ENCODE results near the gene GABARAPL2. TPM values are rescaled to one million over a fixed set of nuclear protein-coding genes. Genes with fewer than 3 reads are reported as not detected.
"Not testable (repeated sequence)": the region's sequence is repeated elsewhere in the genome, so short reads cannot be mapped to it uniquely, and the experiment has no call there.

The GABARAPL2 gene
- total RNA-seq, 1 experiment from 2014 or later = 52.7 TPM

DNA sequence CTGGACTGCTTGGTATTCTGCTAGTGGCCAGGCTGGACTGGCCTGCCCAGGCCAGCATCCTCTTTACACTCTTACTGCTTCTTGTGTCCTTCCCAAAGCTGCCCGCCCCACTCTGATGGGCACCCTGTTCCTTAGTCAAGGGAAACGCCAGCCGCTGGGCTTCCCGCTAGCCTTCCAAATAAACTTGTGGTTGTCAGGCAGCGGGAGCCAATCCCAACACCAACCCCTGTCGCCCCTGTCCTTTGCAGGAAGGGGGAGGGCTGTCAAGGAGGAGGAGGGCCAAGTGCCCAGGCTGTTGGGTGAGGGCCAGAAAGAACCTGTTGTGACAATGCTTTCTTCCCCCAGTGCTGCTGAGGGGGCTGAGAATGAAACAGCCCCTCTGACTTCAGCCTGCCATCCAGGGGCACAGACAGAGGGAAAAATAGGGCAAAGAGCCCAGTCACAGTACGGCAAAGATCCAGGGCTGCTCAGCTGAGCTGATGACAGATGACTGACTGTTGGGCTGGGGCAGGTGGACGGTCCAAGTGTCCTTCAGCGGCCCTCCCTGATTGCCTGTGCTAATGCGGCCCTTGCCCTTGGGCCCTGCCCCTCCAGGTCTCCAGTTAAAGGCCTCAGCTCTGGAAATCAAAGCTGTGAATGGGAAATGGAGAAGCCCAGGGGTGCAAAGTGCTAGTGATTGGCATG, 27.2 kb upstream of the GABARAPL2 start:
- not testable (repeated sequence) for H3K27me3 ChIP-seq (replicated peaks); H3K4me1 ChIP-seq (replicated peaks); H3K9me3 ChIP-seq (replicated peaks); H3K27ac ChIP-seq; H3K36me3 ChIP-seq; DNase-seq (ENCODE audit: low read depth in 1 of 2, low spot score in 2 of 2); H3K4me3 ChIP-seq

DNA sequence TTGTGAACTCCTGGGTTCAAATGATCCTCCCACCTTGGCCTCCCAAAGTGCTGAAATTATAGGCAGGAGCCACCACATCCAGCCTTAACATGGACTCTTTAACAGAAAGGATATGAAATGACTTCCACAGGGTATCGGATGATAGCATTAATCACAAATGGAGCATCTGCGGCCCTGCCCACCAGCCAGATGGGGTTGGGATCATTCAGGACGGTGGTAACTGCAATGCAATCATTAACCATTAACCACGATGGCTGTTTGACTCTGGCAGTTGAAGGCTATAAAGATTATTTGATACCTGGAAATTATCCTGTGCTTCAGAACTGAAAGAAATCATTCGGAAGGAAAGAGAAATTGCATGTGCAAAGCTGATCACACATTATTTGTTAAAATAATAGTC, 24.9 kb upstream of the GABARAPL2 start:
- Histone ChIP-seq H3K4me1 (replicated peaks) (no peaks in the 10 kb centered on the region), H3K27me3 (replicated peaks) (no peaks in the 10 kb centered on the region), H3K9me3 (replicated peaks) (no peaks in the 10 kb centered on the region), H3K36me3 (no peaks in the 10 kb centered on the region), H3K4me3 (no peak overlapping the region), H3K27ac (no peak overlapping the region)
- DNase-seq (ENCODE audit: low read depth in 1 of 2, low spot score in 2 of 2) = no peak

DNA sequence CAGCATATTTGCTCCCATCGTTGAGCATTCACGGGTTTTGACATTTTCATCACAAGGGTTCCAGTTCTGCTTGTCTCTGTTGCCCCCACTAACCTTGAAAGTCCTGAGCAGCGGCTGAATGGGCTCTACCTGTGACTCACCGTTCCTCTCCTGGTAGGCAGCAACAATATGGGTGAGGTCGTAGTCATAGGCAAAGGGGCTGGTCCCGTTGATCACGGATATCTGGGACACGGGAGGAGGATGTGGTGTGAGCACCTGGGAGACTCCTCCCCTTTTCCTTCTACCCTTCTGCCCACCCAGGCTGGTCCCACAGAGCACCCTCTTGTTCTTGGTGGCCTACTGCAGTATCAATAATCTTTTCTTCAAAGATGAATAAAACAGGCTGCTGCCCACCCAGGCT, 23.7 kb upstream of the GABARAPL2 start:
- H3K36me3 ChIP-seq; H3K9me3 ChIP-seq (replicated peaks); H3K4me1 ChIP-seq (replicated peaks); H3K27me3 ChIP-seq (replicated peaks); DNase-seq (ENCODE audit: low read depth in 1 of 2, low spot score in 2 of 2); H3K27ac ChIP-seq; H3K4me3 ChIP-seq: not testable (repeated sequence)

DNA sequence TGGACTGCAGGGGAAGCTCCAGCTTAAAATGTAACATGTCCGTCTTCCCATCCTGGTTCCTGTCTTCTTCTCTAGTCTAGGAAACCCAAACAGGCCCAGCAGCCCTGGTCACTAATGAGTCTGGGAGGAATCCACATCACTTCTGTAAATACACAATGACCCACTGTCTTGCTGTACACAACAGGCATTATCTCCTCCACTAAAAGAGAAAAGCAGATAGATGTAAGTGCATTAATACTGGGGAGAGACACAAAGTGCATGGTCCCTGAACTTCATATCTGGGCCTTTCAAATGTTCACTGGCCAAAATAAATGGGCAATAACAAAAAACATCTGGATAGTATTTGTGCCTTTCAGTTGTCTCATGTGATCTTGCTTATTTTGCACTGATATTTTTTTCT, 20.3 kb upstream of the GABARAPL2 start:
- H3K27me3 ChIP-seq (replicated peaks); H3K36me3 ChIP-seq; H3K4me1 ChIP-seq (replicated peaks); H3K27ac ChIP-seq; H3K9me3 ChIP-seq (replicated peaks); H3K4me3 ChIP-seq; DNase-seq (ENCODE audit: low read depth in 1 of 2, low spot score in 2 of 2): not testable (repeated sequence)

DNA sequence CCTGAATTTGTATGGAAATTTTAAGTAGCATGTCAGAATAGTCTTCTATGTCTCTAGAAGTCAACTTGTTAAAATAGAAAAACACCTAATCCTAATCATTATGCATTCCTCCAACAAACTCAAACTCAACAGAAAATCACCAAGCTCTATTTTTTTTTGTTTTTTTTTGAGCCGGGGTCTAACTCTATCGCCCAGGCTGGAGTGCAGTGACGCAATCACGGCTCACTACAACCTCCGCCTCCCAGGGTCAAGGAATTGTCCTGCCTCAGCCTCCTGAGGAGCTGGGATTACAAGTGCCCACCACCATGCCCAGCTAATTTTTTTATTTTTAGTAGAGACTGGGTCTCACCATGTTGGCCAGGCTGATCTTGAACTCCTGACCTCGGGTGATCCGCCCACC, 19.9 kb upstream of the GABARAPL2 start:
- Histone ChIP-seq H3K4me3 (no peak overlapping the region), H3K9me3 (replicated peaks) (no peaks in the 10 kb centered on the region), H3K36me3 (no peaks in the 10 kb centered on the region), H3K27ac (no peak overlapping the region), H3K4me1 (replicated peaks) (no peaks in the 10 kb centered on the region), H3K27me3 (replicated peaks) (no peaks in the 10 kb centered on the region)
- DNase-seq (ENCODE audit: low read depth in 1 of 2, low spot score in 2 of 2) = no peak

DNA sequence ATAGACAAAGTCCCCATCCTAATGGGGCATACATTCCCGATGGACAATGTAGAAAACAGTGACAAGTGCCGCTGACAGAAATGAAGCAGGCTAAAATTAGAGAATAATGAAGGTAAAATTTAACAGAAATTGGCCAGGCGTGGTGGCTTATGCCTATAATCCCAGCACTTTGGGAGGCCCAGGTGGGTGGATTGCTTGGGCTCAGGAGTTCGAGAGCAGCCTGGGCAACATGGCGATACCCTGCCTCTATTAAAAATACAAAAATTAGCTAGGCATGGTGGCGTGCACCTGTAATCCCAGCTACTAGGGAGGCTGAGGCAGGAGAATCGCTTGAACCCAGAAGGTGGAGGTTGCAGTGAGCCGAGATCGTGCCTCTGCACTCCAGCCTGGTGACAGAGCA, 17.7 kb upstream of the GABARAPL2 start:
- DNase-seq (ENCODE audit: low read depth in 1 of 2, low spot score in 2 of 2); H3K36me3 ChIP-seq; H3K4me1 ChIP-seq (replicated peaks); H3K27ac ChIP-seq; H3K27me3 ChIP-seq (replicated peaks); H3K9me3 ChIP-seq (replicated peaks); H3K4me3 ChIP-seq: not testable (repeated sequence)

DNA sequence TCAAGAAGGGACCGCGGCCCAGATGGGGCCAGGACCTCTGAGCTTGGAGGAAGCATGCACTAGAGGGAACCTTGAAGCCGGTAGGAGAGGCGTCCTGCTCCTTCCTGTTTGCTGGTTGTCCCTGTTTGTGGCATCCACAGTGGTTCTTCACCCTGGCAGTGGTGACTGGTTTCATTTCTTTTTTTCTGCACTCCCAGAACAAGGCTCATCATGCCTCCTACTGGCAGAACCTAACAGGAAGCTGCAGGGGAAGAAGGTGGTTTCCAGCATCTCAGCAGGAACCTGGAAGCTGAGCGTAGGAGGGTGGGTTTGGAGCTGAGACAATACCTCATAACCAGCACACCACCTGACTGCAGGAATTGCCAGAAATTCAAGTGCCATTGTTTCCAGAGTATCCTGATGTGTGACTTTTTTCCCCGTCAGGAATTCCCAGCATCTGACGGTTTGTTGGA, 15.9 kb upstream of the GABARAPL2 start:
- Histone ChIP-seq H3K27ac (no peak overlapping the region), H3K36me3 (no peaks in the 10 kb centered on the region), H3K4me1 (replicated peaks) (no peaks in the 10 kb centered on the region), H3K27me3 (replicated peaks) (no peaks in the 10 kb centered on the region), H3K4me3 (no peak overlapping the region), H3K9me3 (replicated peaks) (no peaks in the 10 kb centered on the region)
- DNase-seq (ENCODE audit: low read depth in 1 of 2, low spot score in 2 of 2) = peak in 1 of 2 experiments; percentile 9

DNA sequence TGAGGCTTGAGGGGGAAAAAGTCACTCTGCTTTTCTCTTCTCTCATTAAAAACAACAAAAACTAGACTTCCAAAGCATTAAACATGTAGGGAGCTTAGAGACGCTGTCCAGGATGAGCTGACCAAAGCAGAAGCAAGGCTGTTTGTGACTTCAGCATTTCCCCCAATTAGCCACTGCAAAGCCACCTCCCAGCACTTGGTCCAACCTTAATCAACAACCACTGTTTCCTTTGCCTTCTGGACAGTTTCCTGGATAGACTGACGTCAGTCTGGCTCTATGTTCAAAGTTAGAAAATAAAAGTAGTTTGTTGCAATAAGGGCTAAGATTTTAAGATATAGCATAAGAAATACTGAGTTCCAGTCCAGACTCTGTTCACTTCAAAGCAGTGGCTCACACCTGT, 13.2 kb upstream of the GABARAPL2 start:
- DNase-seq (ENCODE audit: low read depth in 1 of 2, low spot score in 2 of 2) = no peak
- Histone ChIP-seq H3K36me3 (no peaks in the 10 kb centered on the region), H3K27ac (no peak overlapping the region), H3K4me1 (replicated peaks) (0 out of 2 replicates have a peak, but pooled peaks cover 6% of the 10 kb centered on the region), H3K4me3 (no peak overlapping the region), H3K27me3 (replicated peaks) (no peaks in the 10 kb centered on the region), H3K9me3 (replicated peaks) (no peaks in the 10 kb centered on the region)

DNA sequence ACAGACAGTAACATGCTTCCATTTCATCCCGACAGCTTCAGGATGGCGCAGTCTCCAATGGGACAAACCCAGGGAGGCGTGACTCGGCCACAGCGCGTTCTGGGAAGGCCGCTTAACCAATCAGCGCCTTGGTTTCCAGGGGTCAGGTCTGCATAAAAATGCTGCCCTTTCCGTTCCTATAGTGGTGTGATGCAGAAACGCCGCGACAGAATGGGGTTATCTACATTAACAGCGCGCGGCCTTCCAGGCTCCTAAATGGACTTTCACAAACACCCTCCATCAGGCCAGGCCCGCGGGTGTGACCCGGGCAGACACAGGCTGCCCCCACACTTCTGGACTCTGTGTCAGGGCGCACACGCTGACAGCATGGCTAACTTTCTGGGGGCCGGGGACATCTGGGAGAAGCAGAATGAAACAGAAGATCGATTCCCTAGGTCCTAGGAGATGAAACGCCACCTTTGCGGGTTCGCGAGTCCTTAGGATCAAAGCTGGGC, 10.9 kb upstream of the GABARAPL2 start:
- DNase-seq (ENCODE audit: low read depth in 1 of 2, low spot score in 2 of 2) = peak; percentile 72 to 91
- peak overlapping the region; percentile 4; the same call in 1 of the 2 replicates for H3K27ac ChIP-seq
- no peaks in the 10 kb centered on the region for H3K9me3 ChIP-seq (replicated peaks)
- no peaks in the 10 kb centered on the region for H3K36me3 ChIP-seq
- H3K27me3 ChIP-seq (replicated peaks) = peaks cover 1% of the 10 kb centered on the region; the same call in 1 of the 2 replicates
- peak overlapping the region; percentile 51 for H3K4me3 ChIP-seq
- 0 out of 2 replicates have a peak, but pooled peaks cover 6% of the 10 kb centered on the region for H3K4me1 ChIP-seq (replicated peaks)

DNA sequence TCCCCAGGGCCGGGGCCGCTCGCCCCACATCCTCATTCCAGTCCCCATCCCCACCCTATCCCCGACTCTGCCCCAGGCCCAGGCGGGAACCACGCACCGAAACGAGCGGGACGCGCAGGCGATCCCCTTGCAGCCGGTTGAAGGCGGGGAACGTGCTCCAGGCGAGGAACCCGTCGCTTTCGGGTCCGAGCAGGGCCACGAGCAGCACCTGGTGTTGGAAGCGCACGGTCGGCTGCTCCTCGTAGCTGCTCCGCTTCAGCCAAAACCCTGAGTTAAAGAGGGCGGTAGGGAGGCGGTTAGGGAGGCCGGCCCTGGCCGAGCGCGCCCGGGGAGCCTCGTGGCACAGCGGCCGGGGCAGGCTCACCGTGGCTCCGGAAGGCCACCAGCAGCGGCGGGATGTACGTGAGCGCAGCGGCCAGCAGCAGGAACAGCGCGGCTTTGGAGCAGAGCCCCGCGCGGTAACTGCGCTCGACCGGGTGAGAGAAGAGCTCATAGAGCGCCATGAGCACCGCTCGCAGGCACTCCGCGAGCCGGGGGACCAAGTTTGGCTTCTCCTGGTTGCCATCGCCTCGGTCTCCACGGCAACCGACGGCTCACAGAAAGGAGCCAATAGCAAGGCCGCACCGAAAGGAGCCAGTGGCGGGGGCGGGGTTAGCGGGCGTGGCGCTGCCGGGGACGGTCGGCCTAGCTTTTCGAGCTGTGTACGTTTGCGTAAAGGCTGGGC, 10.3 kb upstream of the GABARAPL2 start, which contains the start of gene TMEM231:
TMEM231 (minus strand) TSS at position 546 of the 724 bp plus-strand sequence; CDS start at position 503, 43 bp downstream.
- H3K27ac ChIP-seq = peak within 1 kb of the TSS; percentile 4; the same call in 1 of the 2 replicates
- H3K9me3 ChIP-seq (replicated peaks) = no peaks in the 10 kb centered on the region
- H3K4me1 ChIP-seq (replicated peaks) = 0 out of 2 replicates have a peak, but pooled peaks cover 6% of the 10 kb centered on the region
- peak; percentile 88 to 94 for DNase-seq (ENCODE audit: low read depth in 1 of 2, low spot score in 2 of 2)
- no peaks in the 10 kb centered on the region for H3K36me3 ChIP-seq
- peak within 1 kb of the TSS; percentile 51 for H3K4me3 ChIP-seq
- H3K27me3 ChIP-seq (replicated peaks) = peaks cover 6% of the 10 kb centered on the region; the same call in 1 of the 2 replicates

DNA sequence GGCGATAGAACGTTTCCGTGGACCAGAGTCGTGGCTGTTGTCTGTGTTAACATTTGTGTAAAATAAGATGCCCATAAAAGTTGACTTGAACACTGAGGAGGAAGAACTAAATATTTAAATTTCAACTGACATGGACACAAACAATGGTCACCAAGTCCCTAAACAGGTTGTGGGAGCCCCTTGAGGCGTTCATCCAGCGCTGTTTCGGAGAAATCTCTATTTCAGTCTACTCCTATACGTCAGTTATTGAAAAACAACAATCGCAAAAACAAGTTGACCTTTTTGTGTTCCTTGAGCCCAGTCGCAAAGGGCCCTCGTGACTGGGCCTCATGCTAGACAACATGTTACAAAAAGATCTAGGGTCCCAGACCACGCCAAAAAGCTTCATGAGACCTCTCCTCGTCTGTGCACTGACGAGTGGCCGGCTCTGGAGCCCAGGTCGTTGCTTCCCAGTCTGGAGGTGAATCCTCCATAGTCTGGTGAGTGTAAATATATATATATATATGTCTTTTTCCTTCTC, 9.7 kb upstream of the GABARAPL2 start:
- DNase-seq (ENCODE audit: low read depth in 1 of 2, low spot score in 2 of 2) = no peak
- H3K27me3 ChIP-seq (replicated peaks) = peaks cover 8% of the 10 kb centered on the region; the same call in 1 of the 2 replicates
- H3K4me1 ChIP-seq (replicated peaks) = 0 out of 2 replicates have a peak, but pooled peaks cover 6% of the 10 kb centered on the region
- no peaks in the 10 kb centered on the region for H3K9me3 ChIP-seq (replicated peaks)
- no peak overlapping the region for H3K27ac ChIP-seq
- peak overlapping the region; percentile 51 for H3K4me3 ChIP-seq
- no peaks in the 10 kb centered on the region for H3K36me3 ChIP-seq

DNA sequence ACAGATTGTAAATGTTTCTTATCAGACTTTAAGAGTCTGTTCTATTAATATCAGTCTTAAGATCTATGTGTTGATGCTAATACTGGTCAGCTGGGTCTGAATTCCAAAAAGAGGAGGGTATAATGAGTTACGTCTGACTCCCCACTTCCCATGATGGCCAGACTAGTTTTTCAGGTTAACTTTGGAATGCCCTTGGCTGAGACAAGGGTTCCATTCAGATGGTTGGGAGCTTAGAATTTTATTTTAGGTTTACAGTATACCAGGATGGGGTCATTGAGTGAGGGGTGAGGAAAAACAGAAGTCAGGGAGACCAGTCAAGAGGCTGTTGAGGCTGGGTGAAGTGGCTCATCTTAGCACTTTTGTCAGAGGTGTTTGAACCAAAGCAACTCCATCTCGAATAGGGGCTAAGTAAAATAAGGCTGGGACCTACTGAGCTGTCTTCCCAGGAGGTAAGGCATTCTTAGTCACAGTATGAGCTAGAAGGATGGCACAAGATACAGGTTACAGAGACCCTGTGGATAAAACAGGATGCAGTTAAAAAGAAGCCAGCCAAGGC, 7.3 kb upstream of the GABARAPL2 start:
- H3K27me3 ChIP-seq (replicated peaks) = peaks cover 21% of the 10 kb centered on the region; the same call in 1 of the 2 replicates
- H3K27ac ChIP-seq = no peak overlapping the region
- H3K36me3 ChIP-seq = no peaks in the 10 kb centered on the region
- H3K4me3 ChIP-seq = no peak overlapping the region
- 0 out of 2 replicates have a peak, but pooled peaks cover 6% of the 10 kb centered on the region for H3K4me1 ChIP-seq (replicated peaks)
- no peaks in the 10 kb centered on the region for H3K9me3 ChIP-seq (replicated peaks)
- DNase-seq (ENCODE audit: low read depth in 1 of 2, low spot score in 2 of 2) = no peak

DNA sequence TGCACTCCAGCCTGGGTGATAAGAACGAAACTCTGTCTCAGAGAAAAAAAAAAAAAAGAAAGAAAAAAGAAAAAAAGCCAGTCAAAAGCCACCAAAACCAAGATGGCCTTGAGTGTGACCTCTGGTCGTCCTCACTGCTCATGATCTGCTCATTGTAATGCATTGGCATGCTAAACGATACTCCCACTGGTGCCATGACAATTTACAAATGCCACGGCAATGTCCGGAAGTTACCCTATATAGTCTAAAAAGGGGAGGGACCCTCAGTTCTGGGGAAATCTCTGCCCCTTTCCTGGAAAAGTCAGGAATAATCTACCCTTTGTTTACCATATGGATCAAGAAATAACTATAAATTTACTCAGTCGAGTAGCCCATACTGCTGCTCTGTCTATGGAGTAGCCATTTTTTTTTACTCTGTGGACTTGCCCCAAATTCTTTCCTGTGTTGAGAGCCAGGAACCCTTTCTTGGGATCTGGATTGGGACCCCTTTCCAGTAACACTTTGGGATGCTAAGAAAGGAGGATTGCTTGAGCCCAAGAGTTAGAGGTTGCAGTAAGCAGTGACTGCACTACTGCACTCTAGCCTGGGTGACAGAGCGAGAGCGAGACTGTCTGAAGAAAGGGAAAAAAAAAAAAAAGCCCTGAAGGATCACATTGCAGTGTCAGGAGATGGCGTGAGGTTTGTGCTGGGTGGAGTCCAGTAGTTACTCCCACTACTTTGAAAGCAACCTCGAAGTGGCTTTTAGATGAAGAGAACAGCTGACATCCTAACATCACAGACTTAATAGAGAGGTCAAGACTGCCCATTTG, 6.4 kb upstream of the GABARAPL2 start:
- Histone ChIP-seq H3K27me3 (replicated peaks) (peaks cover 24% of the 10 kb centered on the region; the same call in 1 of the 2 replicates), H3K36me3 (no peaks in the 10 kb centered on the region), H3K27ac (no peak overlapping the region), H3K4me1 (replicated peaks) (0 out of 2 replicates have a peak, but pooled peaks cover 6% of the 10 kb centered on the region), H3K9me3 (replicated peaks) (no peaks in the 10 kb centered on the region), H3K4me3 (no peak overlapping the region)
- DNase-seq (ENCODE audit: low read depth in 1 of 2, low spot score in 2 of 2) = no peak

All from SJSA1 (cell line).